Stimulated activated CD8-positive, alpha-beta memory T cell treated with anti-CD3 and anti-CD28 coated beads, Interleukin-7, amount 100 ng/mL, for 48 hours (primary cell): Measurements from ENCODE around the gene ACAT1.
"Not testable (repeated sequence)": the region's sequence is repeated elsewhere in the genome, so short reads cannot be mapped to it uniquely, and the experiment has no call there.

Experiments
- DNase-seq, 2 donors: peaks; one replicate each; pipeline ENCODE4 v3.0.0-alpha.2; 2020; ENCODE audit warnings: low read depth in 1 of 2; ENCODE audit errors: extremely low read depth in 1 of 2

ACAT1 gene

DNA sequence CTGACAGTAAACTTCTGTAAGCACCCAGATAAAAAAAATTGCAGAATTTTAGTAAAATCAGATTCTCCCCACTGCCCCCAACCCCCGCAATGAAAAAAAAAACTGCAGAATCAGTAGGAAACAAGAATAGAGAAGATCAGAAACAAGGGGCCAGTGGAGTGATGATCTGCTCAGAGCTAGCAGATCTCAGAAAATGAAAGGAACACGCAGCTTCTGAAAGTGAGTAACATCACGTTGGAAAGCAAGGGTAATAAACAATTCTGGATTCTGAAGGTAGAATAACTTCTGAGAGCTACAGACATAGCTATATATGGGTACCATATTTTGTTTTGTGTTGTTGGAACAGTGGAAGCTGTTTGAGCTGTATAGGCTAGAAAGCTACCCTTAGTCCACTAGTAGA lies 23.2 kb downstream of the ACAT1 start:
- no peak for DNase-seq

DNA sequence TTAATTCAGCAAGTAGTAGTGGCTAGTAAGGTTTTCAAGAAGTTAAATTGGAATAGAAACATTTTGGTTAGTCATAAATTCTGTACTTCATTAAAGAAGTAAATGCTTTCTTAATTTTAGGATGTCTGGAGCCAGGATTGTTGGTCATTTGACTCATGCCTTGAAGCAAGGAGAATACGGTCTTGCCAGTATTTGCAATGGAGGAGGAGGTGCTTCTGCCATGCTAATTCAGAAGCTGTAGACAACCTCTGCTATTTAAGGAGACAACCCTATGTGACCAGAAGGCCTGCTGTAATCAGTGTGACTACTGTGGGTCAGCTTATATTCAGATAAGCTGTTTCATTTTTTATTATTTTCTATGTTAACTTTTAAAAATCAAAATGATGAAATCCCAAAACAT lies 25.8 kb downstream of the ACAT1 start:
- DNase-seq = no peak

DNA sequence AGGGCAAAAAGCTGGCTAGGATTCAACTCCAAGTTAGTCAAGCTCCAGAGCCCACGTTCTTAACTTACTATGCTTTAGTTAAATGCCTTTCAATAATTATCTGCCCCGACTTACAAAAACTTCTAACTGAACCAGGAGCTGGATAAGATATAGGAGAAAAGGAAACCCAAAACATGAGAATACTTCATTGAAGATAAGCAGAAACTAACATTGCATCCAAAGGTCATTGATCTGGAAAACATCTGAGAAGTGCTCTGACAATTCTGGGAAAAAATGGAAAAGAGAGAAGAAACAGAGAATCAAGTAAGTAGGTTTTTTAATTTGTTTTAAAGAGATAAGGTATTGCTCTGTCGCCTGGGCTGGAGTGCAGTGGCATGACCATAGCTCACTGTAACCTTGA lies 27.2 kb downstream of the ACAT1 start:
- DNase-seq = no peak

DNA sequence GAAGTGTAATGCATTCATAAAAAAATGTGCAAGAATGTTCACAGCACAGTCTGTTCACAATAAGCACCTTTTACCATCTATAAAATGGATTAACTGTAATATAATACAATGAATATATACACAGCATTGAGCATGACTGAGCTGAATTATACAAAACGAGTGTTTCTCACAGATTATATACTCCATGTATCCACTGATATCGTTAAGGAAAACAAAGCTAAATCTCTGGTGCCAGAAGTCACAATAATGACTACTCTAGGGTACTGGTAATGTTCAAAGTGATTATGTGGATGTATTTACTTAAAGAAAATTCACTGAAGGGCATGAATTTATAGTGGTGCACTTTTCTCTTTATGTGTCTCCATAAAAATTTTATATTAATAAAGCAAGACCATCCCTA lies 33.2 kb downstream of the ACAT1 start:
- no peak for DNase-seq

DNA sequence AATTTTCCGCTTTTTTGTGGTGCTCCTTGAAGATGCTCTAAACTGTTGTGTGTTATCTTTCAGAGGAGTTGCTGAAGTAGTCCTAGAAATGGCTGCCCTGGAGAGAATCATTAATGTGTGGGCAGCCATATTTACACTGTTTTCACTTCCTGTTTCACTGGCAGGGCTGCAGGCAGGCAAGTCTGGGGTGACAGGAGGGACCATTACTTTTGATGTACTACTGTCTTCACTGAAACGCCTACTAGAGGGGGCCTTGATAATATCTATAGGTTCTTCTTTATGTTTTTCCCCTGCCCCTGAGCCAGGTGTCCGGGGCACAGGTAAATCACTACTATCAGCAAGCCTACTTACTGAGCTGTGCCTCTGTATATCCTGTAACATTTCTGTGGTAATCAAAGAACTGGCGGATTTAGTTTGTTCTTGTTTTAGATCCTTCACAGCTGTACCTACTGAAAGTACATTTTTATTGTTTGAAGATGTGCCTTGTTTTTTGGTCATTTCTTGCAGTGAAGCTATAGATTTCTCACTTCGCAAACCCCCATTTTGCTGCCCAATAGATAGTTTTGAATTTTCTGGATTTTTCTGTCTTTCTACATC lies 39.7 kb downstream of the ACAT1 start:
- DNase-seq = no peak

DNA sequence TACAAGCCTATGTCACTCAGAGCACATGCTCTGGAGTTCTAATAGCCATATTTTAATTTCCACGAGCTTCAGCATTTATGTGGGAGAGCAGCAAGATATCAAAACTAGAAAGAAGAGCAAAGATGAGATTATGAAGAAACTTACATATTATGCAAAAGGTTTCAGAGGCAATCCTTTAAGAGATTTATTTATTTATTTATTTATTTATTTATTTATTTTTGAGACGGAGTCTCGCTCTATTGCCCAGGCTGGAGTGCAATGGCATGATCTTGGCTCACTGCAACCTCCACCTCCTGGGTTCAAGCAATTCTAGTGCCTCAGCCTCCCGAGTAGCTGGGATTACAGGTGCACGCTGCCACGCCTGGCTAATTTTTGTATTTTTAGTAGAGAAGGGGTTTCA lies 41.5 kb downstream of the ACAT1 start:
- not testable (repeated sequence) for DNase-seq

DNA sequence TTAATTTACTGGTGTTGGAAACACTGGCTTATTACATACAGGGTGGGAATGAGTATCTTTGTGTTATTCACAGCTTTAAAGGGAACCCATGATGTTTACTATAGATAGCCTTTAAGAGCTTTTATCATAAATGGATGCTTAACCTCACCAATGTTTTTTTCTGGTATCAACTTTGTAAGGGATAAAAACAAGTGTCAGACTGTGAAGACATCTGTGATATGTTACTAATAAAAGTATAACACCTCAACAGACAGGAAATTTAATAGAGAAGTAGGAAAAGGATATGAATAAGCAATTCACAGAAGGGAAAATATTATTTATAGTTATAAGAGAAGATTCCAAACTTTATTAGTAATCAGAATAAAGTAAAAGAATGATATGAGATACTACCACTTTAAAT lies 46.3 kb downstream of the ACAT1 start:
- no peak for DNase-seq

DNA sequence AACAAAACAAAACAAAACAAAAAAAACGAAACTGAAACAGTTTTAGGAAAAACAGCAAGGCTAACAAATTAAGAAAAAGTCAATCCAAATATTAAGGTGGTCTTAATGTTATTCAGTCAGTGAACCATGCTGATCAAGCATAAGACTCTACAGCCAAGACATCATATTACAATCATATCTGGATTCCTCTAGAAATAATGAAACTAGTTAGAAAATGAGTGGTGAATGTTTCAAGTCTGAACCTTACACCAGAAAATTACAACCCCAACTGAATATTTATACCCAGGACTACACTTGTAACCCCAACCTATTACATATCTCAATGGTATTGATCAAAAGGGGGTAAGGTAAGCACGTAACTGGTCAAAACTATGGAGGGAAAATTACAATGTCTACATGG lies 48.8 kb downstream of the ACAT1 start:
- DNase-seq = no peak

DNA sequence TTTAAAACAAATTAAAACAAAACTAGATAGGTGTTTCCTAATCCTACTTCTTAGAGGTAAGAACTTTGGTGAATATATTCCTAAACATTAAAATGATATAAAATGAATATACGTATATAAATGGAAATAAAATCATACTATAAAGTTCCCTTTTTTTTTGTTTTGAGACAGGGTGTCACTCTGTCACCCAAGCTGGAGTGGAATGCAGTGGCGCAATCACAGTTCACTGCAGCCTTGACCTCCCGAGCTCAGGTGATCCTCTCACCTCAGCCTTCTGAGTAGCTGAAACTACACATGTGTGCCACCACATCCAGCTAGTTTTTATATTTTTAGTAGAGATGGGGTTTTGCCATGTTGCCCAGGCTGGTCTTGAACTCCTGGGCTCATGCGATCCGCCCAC lies 56.2 kb downstream of the ACAT1 start:
- no peak for DNase-seq

DNA sequence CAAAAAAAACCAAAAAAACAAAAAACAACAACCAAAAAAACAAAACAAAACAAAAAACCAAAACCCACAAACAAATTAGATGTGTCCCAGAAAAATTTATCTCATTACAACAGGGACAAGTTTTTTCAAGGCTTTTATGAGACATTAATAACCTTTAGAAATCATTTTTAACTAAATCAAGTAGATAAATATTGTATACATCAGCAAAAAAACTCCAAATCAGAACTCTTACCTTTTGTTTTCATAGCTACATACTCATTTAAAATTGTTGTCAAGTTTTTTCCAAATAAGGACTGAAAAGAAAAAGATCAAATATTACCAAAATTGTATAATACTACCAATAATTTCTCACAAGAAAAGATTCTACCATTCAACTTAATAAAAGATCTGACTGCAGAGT lies 72.4 kb downstream of the ACAT1 start:
- no peak for DNase-seq

DNA sequence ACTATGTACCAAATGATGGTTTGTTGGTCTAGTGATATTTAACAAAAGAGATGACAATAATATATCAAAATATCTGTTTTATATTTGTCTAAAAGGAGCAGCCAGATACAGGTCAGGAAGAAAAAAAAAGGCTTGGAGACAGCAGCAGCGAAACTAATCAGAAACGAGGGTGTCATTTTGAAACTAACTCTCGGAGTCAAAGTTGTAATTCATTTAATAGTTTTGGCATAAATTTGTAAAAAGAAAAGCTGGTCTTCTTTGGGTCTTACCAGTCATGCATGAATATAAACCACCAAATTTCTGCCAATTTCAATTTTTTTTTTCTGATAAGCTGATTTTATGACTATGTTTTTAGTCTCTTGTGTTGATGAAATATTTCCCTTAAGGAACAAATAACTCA lies 75.5 kb downstream of the ACAT1 start:
- DNase-seq = no peak
